Muscle of leg (tissue), 11 donors: ENCODE measurements around the gene OR7C1. TPM values are rescaled to one million over a fixed set of nuclear protein-coding genes. Genes with fewer than 3 reads are reported as not detected.
"Not testable (repeated sequence)": the region's sequence is repeated elsewhere in the genome, so short reads cannot be mapped to it uniquely, and the experiment has no call there.

Source experiments
- DNase-seq: peaks from one replicate; pipeline ENCODE4 v3.0.0; 2013
- H3K27ac ChIP-seq: one replicate; pipeline ENCODE4 v1.5.1; 2013; ENCODE audit warnings: mild to moderate bottlenecking, low read length, control low read depth
- H3K27me3 ChIP-seq: one replicate; pipeline ENCODE4 v1.6.1; 2013; ENCODE audit warnings: low read length; ENCODE audit not compliant: control insufficient read depth, insufficient read depth
- H3K36me3 ChIP-seq: one replicate; pipeline ENCODE4 v1.6.1; 2013; ENCODE audit warnings: low read length; ENCODE audit not compliant: control insufficient read depth, insufficient read depth
- H3K4me1 ChIP-seq: one replicate; pipeline ENCODE4 v1.6.1; 2013; ENCODE audit warnings: low read length; ENCODE audit not compliant: control insufficient read depth, insufficient read depth
- H3K4me3 ChIP-seq: one replicate; pipeline ENCODE4 v1.5.1; 2013; ENCODE audit warnings: low read length, control low read depth
- H3K9me3 ChIP-seq: replicated peaks from 2 replicates; pipeline ENCODE4 v1.6.1; 2013; ENCODE audit warnings: low read depth, low read length; ENCODE audit not compliant: control insufficient read depth
- WGBS: methylation state at CpG from one replicate; pipeline ENCODE4 v1.1.5; 2013; ENCODE audit warnings: missing lambda C conversion rate; ENCODE audit not compliant: insufficient coverage; 5-methylcytosine and 5-hydroxymethylcytosine counted together
- polyA plus RNA-seq, 8 donors: library from polyadenylated mRNA; unstranded; fragments of 120-200 nt; gene quantifications; one replicate each; pipeline versions ENCODE4 v1.2.1 to v1.2.3, GENCODE V29; 2013; ENCODE audit warnings: inconsistent platforms in 1 of 8, low replicate concordance in 1 of 8; ENCODE audit not compliant: insufficient read length in 8 of 8, insufficient read depth in 1 of 8
- total RNA-seq: library from RNA; stranded (reverse); fragments of 120-200 nt; gene quantifications from one replicate; pipeline ENCODE4 v1.2.4, GENCODE V29; 2013

Gene OR7C1
- total and polyA plus RNA-seq, 9 donors, result 0.04 to 0.29 (median 0.15) TPM

GRCh38 chr19:14821937-14822336 lies 13.0 kb downstream of the OR7C1 start:
- Histone ChIP-seq H3K27ac (no peak overlapping the region), H3K4me1 (no peaks in the 10 kb centered on the region), H3K36me3 (no peaks in the 10 kb centered on the region), H3K9me3 (no peaks in the 10 kb centered on the region), H3K4me3 (no peak overlapping the region), H3K27me3 (no peaks in the 10 kb centered on the region)
- DNase-seq, result peak; percentile 80
- no CpG with 5 or more reads among the region's 6 CpGs for WGBS

DNA sequence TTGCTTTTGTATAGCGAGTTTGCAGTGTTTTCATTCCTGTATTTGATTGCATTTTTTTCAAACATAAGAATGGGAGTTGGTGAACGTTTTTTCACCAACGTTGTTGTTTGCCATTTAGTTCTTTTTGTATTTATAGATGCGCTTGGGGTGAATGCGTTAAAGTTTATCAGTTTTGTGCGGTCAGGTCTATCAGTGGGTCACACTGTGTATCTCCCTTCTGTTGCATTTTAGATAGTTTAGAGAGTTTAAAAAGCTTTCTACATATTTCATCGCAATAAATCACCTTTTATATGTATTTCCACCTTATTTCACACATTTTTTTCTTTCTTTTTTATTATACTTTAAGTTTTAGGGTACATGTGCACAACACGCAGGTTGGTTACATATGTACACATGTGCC lies 16.4 kb downstream of the OR7C1 start:
- H3K36me3 ChIP-seq, result no peaks in the 10 kb centered on the region
- H3K4me1 ChIP-seq, result no peaks in the 10 kb centered on the region
- H3K4me3 ChIP-seq, result no peak overlapping the region
- H3K27ac ChIP-seq, result no peak overlapping the region
- 80% methylated on average over 1 of the region's 8 CpGs for WGBS
- no peaks in the 10 kb centered on the region for H3K9me3 ChIP-seq
- no peak for DNase-seq
- H3K27me3 ChIP-seq, result no peaks in the 10 kb centered on the region

DNA sequence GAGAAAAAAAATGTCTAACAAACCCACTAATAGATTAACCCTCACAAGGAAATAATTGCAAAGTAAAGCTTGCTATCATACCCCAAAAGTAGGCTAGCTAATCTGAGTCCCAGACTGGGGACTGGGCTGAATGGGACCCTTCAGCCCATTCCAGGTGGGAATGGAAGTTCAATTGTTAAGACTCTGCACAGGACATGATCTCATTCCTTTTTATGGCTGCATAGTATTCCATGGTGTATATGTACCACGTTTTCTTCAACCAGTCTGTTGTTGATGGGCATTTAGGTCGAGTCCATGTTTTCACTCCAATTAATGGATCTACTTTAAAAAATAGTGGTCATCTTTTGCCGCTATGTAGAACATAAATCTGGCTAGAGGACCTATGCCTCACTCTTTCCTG lies 17.9 kb downstream of the OR7C1 start:
- DNase-seq, result no peak
- H3K27ac ChIP-seq, result no peak overlapping the region
- 60% methylated on average over 1 of the region's 3 CpGs for WGBS
- no peak overlapping the region for H3K4me3 ChIP-seq
- H3K36me3 ChIP-seq, result no peaks in the 10 kb centered on the region
- H3K4me1 ChIP-seq, result no peaks in the 10 kb centered on the region
- H3K27me3 ChIP-seq, result no peaks in the 10 kb centered on the region
- no peaks in the 10 kb centered on the region for H3K9me3 ChIP-seq

DNA sequence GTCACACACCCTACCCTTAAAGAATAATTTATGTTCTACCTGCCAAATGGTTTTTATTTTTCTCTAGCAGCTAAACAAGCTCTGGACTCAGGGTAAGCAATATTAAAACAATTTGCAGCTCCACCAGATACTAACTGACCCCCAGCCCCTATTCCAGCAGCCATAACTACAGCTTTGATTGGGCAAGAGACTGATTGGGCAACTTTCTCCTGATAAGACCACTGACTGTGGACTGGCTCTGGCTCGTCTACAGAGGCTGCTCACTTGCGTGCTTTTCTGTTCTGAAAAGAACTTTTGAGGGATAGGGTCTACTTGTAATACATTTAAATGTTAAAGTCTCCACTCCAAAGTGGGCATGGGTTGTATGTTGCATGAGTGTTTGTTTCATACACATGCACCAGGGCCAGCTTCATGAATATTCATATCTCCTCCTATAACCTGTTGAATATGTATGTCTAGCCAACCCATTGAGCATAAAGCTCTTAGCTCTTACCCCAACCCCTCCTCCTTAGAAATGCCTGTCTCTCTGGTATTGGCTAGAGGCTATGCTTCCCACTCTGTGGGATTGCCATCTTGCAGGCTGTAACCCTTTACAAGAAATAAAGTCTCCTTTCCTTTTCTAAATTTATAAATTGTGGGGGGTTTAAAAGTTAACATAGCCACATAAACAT lies 19.9 kb downstream of the OR7C1 start:
- WGBS, result no CpG with 5 or more reads among the region's 2 CpGs
- H3K9me3 ChIP-seq, result no peaks in the 10 kb centered on the region

DNA sequence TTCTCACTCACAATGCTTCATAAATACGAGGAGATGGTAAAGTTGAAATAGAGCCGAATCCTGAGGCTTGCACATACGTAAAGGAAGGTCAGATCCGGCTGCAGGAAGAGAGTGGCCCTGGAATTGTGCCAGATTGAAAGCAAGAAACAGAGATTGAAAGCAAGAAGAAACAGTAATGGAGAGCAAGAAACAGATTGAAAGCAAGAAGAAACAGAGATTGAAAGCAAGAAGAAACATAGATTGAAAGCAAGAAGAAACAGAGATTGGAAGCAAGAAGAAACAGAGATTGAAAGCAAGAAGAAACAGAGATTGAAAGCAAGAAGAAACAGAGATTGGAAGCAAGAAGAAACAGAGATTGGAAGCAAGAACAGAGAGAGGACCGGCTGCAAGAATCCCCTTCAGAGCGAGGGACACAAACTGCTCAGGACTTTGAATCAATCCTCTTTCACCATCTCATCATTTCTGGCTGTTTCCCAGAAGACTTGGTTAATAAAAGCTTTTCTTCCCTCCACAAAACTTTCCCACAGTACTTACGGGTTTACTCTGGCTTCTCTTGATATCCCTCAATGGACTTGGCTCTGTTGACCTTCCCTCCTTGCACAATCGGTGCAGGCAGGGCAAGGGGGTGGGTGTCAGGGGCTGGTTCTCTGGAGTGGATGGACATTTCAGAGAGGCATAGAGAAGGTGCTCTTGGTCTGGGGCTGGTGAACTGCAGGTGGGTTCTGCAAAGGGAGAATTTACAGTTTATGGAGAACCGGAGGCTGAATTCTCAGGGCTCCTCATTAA lies 25.5 kb downstream of the OR7C1 start:
- H3K27me3 ChIP-seq, result no peaks in the 10 kb centered on the region
- no peaks in the 10 kb centered on the region for H3K36me3 ChIP-seq
- peak; percentile 35 for DNase-seq
- H3K4me3 ChIP-seq, result no peak overlapping the region
- H3K27ac ChIP-seq, result no peak overlapping the region
- no peaks in the 10 kb centered on the region for H3K4me1 ChIP-seq
- H3K9me3 ChIP-seq, result no peaks in the 10 kb centered on the region
- WGBS, result 31% methylated on average over 7 of the region's 9 CpGs

More for the DNA sequence above, 19.9 kb downstream of the OR7C1 start:
- Histone ChIP-seq H3K27ac (no peak overlapping the region), H3K4me3 (no peak overlapping the region), H3K36me3 (no peaks in the 10 kb centered on the region), H3K4me1 (no peaks in the 10 kb centered on the region), H3K27me3 (no peaks in the 10 kb centered on the region)
- no peak for DNase-seq

DNA sequence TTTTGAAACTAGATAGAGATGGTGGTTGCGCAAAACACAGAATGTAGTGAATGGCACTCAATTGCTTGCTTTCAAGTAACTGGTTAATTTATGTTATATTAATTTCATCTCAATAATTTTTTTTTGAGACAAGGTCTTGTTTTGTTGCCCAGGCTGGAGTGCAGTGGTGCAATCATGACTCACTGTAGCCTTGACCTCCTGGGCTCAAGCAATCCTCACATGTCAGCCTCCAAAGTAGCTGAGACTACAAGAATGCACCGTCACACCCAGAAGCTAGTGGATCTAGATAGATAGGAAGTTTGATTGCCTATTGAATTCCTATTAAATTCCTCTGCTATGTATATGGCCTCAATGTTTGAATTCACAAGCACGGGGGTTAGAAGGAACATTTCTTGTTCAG lies 30.2 kb downstream of the OR7C1 start:
- H3K36me3 ChIP-seq, result no peaks in the 10 kb centered on the region
- WGBS, result 100% methylated on average over 1 of the region's 3 CpGs

DNA sequence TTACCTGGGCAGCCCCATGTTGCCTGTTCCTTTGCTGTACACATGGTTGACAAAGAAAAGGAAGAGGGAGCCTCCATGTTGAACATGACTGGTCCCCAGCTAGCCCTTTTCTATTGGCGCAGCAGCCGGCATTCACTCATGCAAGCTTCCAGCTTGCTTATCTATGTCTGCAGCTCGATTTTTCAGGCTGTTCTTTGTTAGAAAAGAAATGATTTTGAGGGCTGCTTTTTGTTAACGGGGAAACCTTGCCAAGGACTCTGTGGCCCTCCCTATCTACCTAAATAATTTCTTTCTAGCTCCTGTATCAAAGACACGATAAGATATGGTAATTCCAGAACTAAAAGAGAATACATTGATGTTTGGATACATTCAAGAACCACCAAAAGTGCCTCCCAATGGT lies 36.2 kb downstream of the OR7C1 start:
- H3K36me3 ChIP-seq, result no peaks in the 10 kb centered on the region
- no peaks in the 10 kb centered on the region for H3K27me3 ChIP-seq
- no peak overlapping the region for H3K27ac ChIP-seq
- no peaks in the 10 kb centered on the region for H3K4me1 ChIP-seq
- no peak for DNase-seq
- 90% methylated on average over 2 of the region's 5 CpGs for WGBS
- H3K4me3 ChIP-seq, result no peak overlapping the region
- no peaks in the 10 kb centered on the region for H3K9me3 ChIP-seq

More for the DNA sequence above, 30.2 kb downstream of the OR7C1 start:
- no peaks in the 10 kb centered on the region for H3K27me3 ChIP-seq
- H3K4me1 ChIP-seq, result no peaks in the 10 kb centered on the region
- no peak for DNase-seq
- H3K4me3 ChIP-seq, result no peak overlapping the region
- H3K9me3 ChIP-seq, result no peaks in the 10 kb centered on the region
- no peak overlapping the region for H3K27ac ChIP-seq

DNA sequence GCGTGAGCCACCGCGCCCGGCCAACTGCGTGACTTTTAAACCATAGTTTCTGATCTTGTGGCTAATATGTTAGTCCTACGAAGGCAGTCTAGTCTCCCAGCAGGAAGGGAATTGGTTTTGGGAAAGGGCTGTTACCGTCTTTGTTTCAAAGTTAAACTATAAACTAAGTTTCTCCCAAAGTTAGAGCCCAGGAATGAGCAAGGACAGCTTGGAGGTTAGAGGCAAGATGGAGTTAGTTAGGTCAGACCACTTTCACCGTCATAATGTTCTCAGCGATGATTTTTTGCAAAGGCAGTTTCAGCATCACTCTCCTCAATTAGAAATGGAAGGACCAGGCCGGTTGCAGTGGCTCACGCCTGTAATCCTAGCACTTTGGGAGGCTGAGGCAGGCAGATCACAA lies 39.0 kb downstream of the OR7C1 start:
- H3K27me3 ChIP-seq, result no peaks in the 10 kb centered on the region
- no peak overlapping the region for H3K4me3 ChIP-seq
- 95% methylated on average over 8 of the region's 11 CpGs for WGBS
- H3K36me3 ChIP-seq, result no peaks in the 10 kb centered on the region
- H3K9me3 ChIP-seq, result no peaks in the 10 kb centered on the region
- no peak for DNase-seq
- H3K4me1 ChIP-seq, result no peaks in the 10 kb centered on the region
- no peak overlapping the region for H3K27ac ChIP-seq

DNA sequence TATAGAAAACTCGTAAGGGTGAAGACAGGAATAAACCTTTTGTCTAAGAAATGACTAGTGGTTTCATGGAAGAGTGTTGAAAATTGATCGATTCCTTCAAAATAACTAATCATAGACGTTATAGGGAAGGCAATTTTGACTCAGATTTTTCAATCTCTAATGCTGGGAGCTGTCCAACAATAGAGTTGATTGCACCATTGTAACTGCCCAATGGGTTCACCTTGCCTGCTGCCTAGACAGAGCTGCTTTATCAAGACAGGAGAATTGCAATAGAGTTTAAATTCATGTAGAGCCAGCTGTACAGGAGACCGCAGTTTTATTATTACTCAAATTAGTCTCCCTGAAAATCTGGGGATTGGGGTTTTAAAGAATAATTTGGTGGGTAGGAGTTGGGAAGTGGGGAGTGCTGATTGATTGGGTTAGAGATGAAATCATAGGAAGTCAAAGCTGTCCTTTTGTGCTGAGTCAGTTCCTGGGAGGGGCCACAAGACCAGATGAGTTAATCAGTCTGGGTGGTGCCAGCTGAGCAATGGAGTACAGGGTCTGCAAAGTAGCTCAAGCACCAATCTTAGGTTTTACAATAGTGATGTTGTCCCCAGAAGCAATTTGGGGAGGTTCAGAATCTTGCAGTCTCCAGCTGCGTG lies 39.8 kb downstream of the OR7C1 start:
- Histone ChIP-seq H3K36me3 (no peaks in the 10 kb centered on the region), H3K4me3 (no peak overlapping the region), H3K27me3 (no peaks in the 10 kb centered on the region), H3K9me3 (no peaks in the 10 kb centered on the region), H3K4me1 (no peaks in the 10 kb centered on the region), H3K27ac (no peak overlapping the region)
- DNase-seq, result no peak
- WGBS, result 71% methylated on average over 1 of the region's 5 CpGs

GRCh38 chr19:14792250-14792649 lies 42.7 kb downstream of the OR7C1 start:
- not testable (repeated sequence) for DNase-seq, H3K9me3 ChIP-seq, H3K36me3 ChIP-seq, H3K4me3 ChIP-seq, H3K27ac ChIP-seq, H3K27me3 ChIP-seq, H3K4me1 ChIP-seq
- WGBS, result no CpG with 5 or more reads among the region's 6 CpGs
